Stimulated activated CD8-positive, alpha-beta memory T cell treated with anti-CD3 and anti-CD28 coated beads, Interleukin-4, amount 100 ng/mL, for 1 hour (primary cell): ENCODE results near the gene TNK2.

Source experiments
- DNase-seq, 2 donors: peaks; one replicate each; pipeline ENCODE4 v3.0.0-alpha.2; 2020; ENCODE audit warnings: low read depth in 2 of 2, low spot score in 1 of 2

TNK2 gene

GRCh38 chr3:195900436-195901355 is 7.7 kb downstream of the TNK2 start:
- no peak for DNase-seq

GRCh38 chr3:195899701-195900435 is 8.5 kb downstream of the TNK2 start:
- DNase-seq: no peak

GRCh38 chr3:195897853-195898415 is 10.4 kb downstream of the TNK2 start:
- DNase-seq: no peak

- DNase-seq: no peak
Measured at GRCh38 chr3:195897081-195897852, 11.1 kb downstream of the TNK2 start.

- DNase-seq: no peak
Measured at GRCh38 chr3:195896361-195897080, 11.8 kb downstream of the TNK2 start.

GRCh38 chr3:195895861-195896360 is 12.4 kb downstream of the TNK2 start:
- peak; percentile 39 to 44 for DNase-seq

- peak in 1 of 2 donors; percentile 40 for DNase-seq
Measured at GRCh38 chr3:195895078-195895860, 13.1 kb downstream of the TNK2 start.

GRCh38 chr3:195893916-195894465 is 14.4 kb downstream of the TNK2 start:
- no peak for DNase-seq

GRCh38 chr3:195893516-195893915 is 14.8 kb downstream of the TNK2 start:
- DNase-seq: no peak

- no peak for DNase-seq
Measured at GRCh38 chr3:195893044-195893395, 15.3 kb downstream of the TNK2 start.

- DNase-seq: no peak
Measured at GRCh38 chr3:195892105-195893043, 16.0 kb downstream of the TNK2 start.

- no peak for DNase-seq
Measured at GRCh38 chr3:195891431-195892104, 16.8 kb downstream of the TNK2 start.

GRCh38 chr3:195889870-195890295 is 18.5 kb downstream of the TNK2 start:
- no peak for DNase-seq

GRCh38 chr3:195888981-195889869 is 19.1 kb downstream of the TNK2 start:
- no peak for DNase-seq

- DNase-seq: no peak
Measured at GRCh38 chr3:195888311-195888761, 20.0 kb downstream of the TNK2 start.

- DNase-seq: no peak
Measured at GRCh38 chr3:195887670-195888069, 20.7 kb downstream of the TNK2 start.
